GM23338 (cell line): Measurements from ENCODE around the gene GALK1. TPM values are rescaled to one million over a fixed set of nuclear protein-coding genes. Genes with fewer than 3 reads are reported as not detected.

Source experiments
- ATAC-seq: fragments of 200-7000 bp; cut with Tn5 transposase; 3 replicates; pipeline ENCODE4 v1.9.1; 2020
- DNase-seq: peaks from one replicate; pipeline ENCODE4 v3.0.0-alpha.2; 2015; ENCODE audit warnings: low spot score
- H2AFZ ChIP-seq: fragments of 200-600 bp; sonication (generic); 2 replicates; pipeline ENCODE4 v1.8.0; 2016; ENCODE audit warnings: antibody characterized with exemption, mild to moderate bottlenecking, moderate library complexity
- H3F3A ChIP-seq: fragments of 200-600 bp; sonication (generic); replicated peaks from 2 replicates; pipeline ENCODE4 v1.8.0; 2017; ENCODE audit warnings: antibody characterized with exemption, mixed run types, low read depth
- H3K27ac ChIP-seq: fragments of 200-600 bp; sonication (generic); 2 replicates; pipeline ENCODE4 v1.6.1; 2016; ENCODE audit warnings: low read depth
- H3K27me3 ChIP-seq: fragments of 200-600 bp; sonication (generic); 2 replicates; pipeline ENCODE4 v1.8.0; 2016; ENCODE audit warnings: mild to moderate bottlenecking, mixed run types, moderate library complexity; ENCODE audit not compliant: insufficient read depth
- H3K36me3 ChIP-seq: fragments of 200-600 bp; sonication (generic); 2 replicates; pipeline ENCODE4 v1.8.0; 2016; ENCODE audit warnings: mild to moderate bottlenecking; ENCODE audit not compliant: insufficient read depth
- H3K4me1 ChIP-seq: fragments of 200-600 bp; sonication (generic); 2 replicates; pipeline ENCODE4 v1.8.0; 2016; ENCODE audit warnings: mild to moderate bottlenecking, moderate library complexity; ENCODE audit not compliant: insufficient read depth
- H3K4me2 ChIP-seq: fragments of 200-600 bp; sonication (generic); 2 replicates; pipeline ENCODE4 v1.7.1; 2017; ENCODE audit warnings: mixed run types
- H3K4me3 ChIP-seq: fragments of 200-600 bp; sonication (generic); 2 replicates; pipeline ENCODE4 v1.6.1; 2016; ENCODE audit warnings: mixed run types
- H3K79me2 ChIP-seq: fragments of 200-600 bp; sonication (generic); replicated peaks from 2 replicates; pipeline ENCODE4 v1.8.0; 2017; ENCODE audit warnings: mild to moderate bottlenecking; ENCODE audit not compliant: insufficient read depth
- H3K9me2 ChIP-seq: fragments of 200-600 bp; sonication (generic); 2 replicates; pipeline ENCODE4 v1.8.0; 2017; ENCODE audit not compliant: insufficient read depth
- H4K20me1 ChIP-seq: fragments of 200-600 bp; sonication (generic); replicated peaks from 2 replicates; pipeline ENCODE4 v1.8.0; 2017; ENCODE audit warnings: mild to moderate bottlenecking; ENCODE audit not compliant: insufficient read depth
- H3K27ac Mint-ChIP-seq: 2 replicates; pipeline ENCODE4 v1.8.0; 2020; ENCODE audit warnings: inconsistent platforms, mild to moderate bottlenecking, moderate library complexity, mixed read lengths
- H3K27me3 Mint-ChIP-seq: 3 replicates; pipeline ENCODE4 v1.8.0; 2022; ENCODE audit warnings: low read depth, mild to moderate bottlenecking, moderate library complexity, mixed read lengths, inconsistent platforms; ENCODE audit not compliant: insufficient read depth, poor library complexity
- H3K36me3 Mint-ChIP-seq: 3 replicates; pipeline ENCODE4 v1.8.0; 2021; ENCODE audit warnings: low read depth, mild to moderate bottlenecking, inconsistent platforms, moderate library complexity, mixed read lengths
- H3K4me1 Mint-ChIP-seq: 3 replicates; pipeline ENCODE4 v1.8.0; 2020; ENCODE audit warnings: mild to moderate bottlenecking, inconsistent platforms, mixed read lengths
- H3K4me3 Mint-ChIP-seq: 3 replicates; pipeline ENCODE4 v1.8.0; 2021; ENCODE audit warnings: moderate library complexity, mild to moderate bottlenecking, inconsistent platforms, mixed read lengths
- H3K9me3 Mint-ChIP-seq: 3 replicates; pipeline ENCODE4 v1.8.0; 2020; ENCODE audit warnings: moderate library complexity, mild to moderate bottlenecking, inconsistent platforms, mixed read lengths
- CREB1 ChIP-seq: fragments of 250-450 bp; sonication (Bioruptor Pico); IDR thresholded peaks from 2 replicates; pipeline ENCODE4 v1.5.0; 2020; ENCODE audit warnings: low read depth, mild to moderate bottlenecking, moderate library complexity
- ETS1 ChIP-seq: IDR thresholded peaks from 2 replicates; pipeline ENCODE4 v1.6.1; 2016; ENCODE audit warnings: antibody characterized with exemption
- EZH2 ChIP-seq: fragments of 200-600 bp; sonication (generic); IDR thresholded peaks from one replicate; pipeline ENCODE4 v1.8.0; 2017; ENCODE audit warnings: antibody characterized with exemption, mild to moderate bottlenecking, low read depth; ENCODE audit not compliant: unreplicated experiment
- EZH2phosphoT487 ChIP-seq: fragments of 200-600 bp; sonication (generic); IDR thresholded peaks from one replicate; pipeline ENCODE4 v1.8.1; 2018; ENCODE audit warnings: antibody characterized with exemption; ENCODE audit not compliant: unreplicated experiment
- JUNB ChIP-seq: IDR thresholded peaks from one replicate; pipeline ENCODE4 v1.6.1; 2016; ENCODE audit warnings: antibody characterized with exemption; ENCODE audit not compliant: unreplicated experiment
- POLR2AphosphoS5 ChIP-seq: IDR thresholded peaks from 2 replicates; pipeline ENCODE4 v1.6.1; 2016; ENCODE audit warnings: antibody characterized with exemption, low read depth
- STAT1 ChIP-seq: IDR thresholded peaks from one replicate; pipeline ENCODE4 v1.6.1; 2016; ENCODE audit warnings: antibody characterized with exemption; ENCODE audit not compliant: unreplicated experiment
- ZNF331 ChIP-seq: fragments of 250-450 bp; sonication (Bioruptor Pico); IDR thresholded peaks from 2 replicates; pipeline ENCODE4 v1.5.0; 2020; ENCODE audit warnings: low read depth, mild to moderate bottlenecking, moderate library complexity
- polyA plus RNA-seq: library from polyadenylated mRNA; unstranded; fragments of >200 nt; fragmentation: Nextera tagmentation; extraction: Ambion mirVana; gene quantifications from 2 replicates; pipeline ENCODE4 v1.2.1, GENCODE V29; 2016
- total RNA-seq: library from RNA; depleted of rRNA; stranded (reverse); fragments of >200 nt; shearing (Covaris generic); gene quantifications from 2 replicates; pipeline ENCODE4 v1.2.3, GENCODE V29; 2014
- TF ChIP-seq, protein P1 (sequence below), 2 experiments: fragments of 200-600 bp in 1 of 2; sonication (generic) in 1 of 2; conservative IDR thresholded peaks; 2 replicates each; pipeline versions ENCODE4 v1.5.1 to v1.6.1; 2016 to 2017; ENCODE audit warnings: antibody characterized with exemption in 2 of 2, low read depth in 2 of 2, mild to moderate bottlenecking in 2 of 2, moderate library complexity in 1 of 2
- TF ChIP-seq, protein P2 (sequence below): IDR thresholded peaks from one replicate; pipeline ENCODE4 v1.6.1; 2018; ENCODE audit warnings: antibody characterized with exemption; ENCODE audit not compliant: unreplicated experiment
- TF ChIP-seq, protein P3 (sequence below): fragments of 250-450 bp; sonication (Bioruptor Pico); IDR thresholded peaks from 2 replicates; pipeline ENCODE4 v1.5.0; 2020; ENCODE audit warnings: mild to moderate bottlenecking, moderate library complexity

Gene GALK1
- total and polyA plus RNA-seq, 2 experiments from 2014 or later = 30.5 to 31.7 TPM

- Mint-ChIP-seq H3K27ac (no peak overlapping the region), H3K4me3 (no peak overlapping the region), H3K4me1 (no peaks in the 10 kb centered on the region), H3K9me3 (no peaks in the 10 kb centered on the region; the same call in 2 of the 3 replicates), H3K27me3 (peaks cover 15% of the 10 kb centered on the region), H3K36me3 (peaks cover 22% of the 10 kb centered on the region)
- Histone ChIP-seq H4K20me1 (peaks cover 5% of the 10 kb centered on the region), H2AFZ (no peak overlapping the region), H3K79me2 (peaks cover 18% of the 10 kb centered on the region), H3K27ac (no peak overlapping the region), H3K4me2 (no peak overlapping the region), H3K27me3 (no peaks in the 10 kb centered on the region), H3K36me3 (no peaks in the 10 kb centered on the region), H3K9me2 (no peaks in the 10 kb centered on the region), H3K4me1 (no peaks in the 10 kb centered on the region), H3F3A (no peaks in the 10 kb centered on the region; the same call in 1 of the 2 replicates), H3K4me3 (no peak overlapping the region)
- TF ChIP-seq EZH2phosphoT487 = no peak
- no peak for TF ChIP-seq EZH2
- TF ChIP-seq STAT1 = no peak
- TF ChIP-seq ZNF331 (CRISPR knock-in tag) = no peak
- no peak for TF ChIP-seq CREB1 (CRISPR knock-in tag)
- TF ChIP-seq, protein P1, sequence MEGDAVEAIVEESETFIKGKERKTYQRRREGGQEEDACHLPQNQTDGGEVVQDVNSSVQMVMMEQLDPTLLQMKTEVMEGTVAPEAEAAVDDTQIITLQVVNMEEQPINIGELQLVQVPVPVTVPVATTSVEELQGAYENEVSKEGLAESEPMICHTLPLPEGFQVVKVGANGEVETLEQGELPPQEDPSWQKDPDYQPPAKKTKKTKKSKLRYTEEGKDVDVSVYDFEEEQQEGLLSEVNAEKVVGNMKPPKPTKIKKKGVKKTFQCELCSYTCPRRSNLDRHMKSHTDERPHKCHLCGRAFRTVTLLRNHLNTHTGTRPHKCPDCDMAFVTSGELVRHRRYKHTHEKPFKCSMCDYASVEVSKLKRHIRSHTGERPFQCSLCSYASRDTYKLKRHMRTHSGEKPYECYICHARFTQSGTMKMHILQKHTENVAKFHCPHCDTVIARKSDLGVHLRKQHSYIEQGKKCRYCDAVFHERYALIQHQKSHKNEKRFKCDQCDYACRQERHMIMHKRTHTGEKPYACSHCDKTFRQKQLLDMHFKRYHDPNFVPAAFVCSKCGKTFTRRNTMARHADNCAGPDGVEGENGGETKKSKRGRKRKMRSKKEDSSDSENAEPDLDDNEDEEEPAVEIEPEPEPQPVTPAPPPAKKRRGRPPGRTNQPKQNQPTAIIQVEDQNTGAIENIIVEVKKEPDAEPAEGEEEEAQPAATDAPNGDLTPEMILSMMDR (conservative IDR thresholded peaks at IDR 0.05; ENCODE audit: low read depth in 2 of 2) = no peak
- TF ChIP-seq, protein P2, sequence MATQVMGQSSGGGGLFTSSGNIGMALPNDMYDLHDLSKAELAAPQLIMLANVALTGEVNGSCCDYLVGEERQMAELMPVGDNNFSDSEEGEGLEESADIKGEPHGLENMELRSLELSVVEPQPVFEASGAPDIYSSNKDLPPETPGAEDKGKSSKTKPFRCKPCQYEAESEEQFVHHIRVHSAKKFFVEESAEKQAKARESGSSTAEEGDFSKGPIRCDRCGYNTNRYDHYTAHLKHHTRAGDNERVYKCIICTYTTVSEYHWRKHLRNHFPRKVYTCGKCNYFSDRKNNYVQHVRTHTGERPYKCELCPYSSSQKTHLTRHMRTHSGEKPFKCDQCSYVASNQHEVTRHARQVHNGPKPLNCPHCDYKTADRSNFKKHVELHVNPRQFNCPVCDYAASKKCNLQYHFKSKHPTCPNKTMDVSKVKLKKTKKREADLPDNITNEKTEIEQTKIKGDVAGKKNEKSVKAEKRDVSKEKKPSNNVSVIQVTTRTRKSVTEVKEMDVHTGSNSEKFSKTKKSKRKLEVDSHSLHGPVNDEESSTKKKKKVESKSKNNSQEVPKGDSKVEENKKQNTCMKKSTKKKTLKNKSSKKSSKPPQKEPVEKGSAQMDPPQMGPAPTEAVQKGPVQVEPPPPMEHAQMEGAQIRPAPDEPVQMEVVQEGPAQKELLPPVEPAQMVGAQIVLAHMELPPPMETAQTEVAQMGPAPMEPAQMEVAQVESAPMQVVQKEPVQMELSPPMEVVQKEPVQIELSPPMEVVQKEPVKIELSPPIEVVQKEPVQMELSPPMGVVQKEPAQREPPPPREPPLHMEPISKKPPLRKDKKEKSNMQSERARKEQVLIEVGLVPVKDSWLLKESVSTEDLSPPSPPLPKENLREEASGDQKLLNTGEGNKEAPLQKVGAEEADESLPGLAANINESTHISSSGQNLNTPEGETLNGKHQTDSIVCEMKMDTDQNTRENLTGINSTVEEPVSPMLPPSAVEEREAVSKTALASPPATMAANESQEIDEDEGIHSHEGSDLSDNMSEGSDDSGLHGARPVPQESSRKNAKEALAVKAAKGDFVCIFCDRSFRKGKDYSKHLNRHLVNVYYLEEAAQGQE = no peak
- TF ChIP-seq POLR2AphosphoS5 = no peak
- no peak for TF ChIP-seq JUNB
- no peak for TF ChIP-seq ETS1
- TF ChIP-seq, protein P3, sequence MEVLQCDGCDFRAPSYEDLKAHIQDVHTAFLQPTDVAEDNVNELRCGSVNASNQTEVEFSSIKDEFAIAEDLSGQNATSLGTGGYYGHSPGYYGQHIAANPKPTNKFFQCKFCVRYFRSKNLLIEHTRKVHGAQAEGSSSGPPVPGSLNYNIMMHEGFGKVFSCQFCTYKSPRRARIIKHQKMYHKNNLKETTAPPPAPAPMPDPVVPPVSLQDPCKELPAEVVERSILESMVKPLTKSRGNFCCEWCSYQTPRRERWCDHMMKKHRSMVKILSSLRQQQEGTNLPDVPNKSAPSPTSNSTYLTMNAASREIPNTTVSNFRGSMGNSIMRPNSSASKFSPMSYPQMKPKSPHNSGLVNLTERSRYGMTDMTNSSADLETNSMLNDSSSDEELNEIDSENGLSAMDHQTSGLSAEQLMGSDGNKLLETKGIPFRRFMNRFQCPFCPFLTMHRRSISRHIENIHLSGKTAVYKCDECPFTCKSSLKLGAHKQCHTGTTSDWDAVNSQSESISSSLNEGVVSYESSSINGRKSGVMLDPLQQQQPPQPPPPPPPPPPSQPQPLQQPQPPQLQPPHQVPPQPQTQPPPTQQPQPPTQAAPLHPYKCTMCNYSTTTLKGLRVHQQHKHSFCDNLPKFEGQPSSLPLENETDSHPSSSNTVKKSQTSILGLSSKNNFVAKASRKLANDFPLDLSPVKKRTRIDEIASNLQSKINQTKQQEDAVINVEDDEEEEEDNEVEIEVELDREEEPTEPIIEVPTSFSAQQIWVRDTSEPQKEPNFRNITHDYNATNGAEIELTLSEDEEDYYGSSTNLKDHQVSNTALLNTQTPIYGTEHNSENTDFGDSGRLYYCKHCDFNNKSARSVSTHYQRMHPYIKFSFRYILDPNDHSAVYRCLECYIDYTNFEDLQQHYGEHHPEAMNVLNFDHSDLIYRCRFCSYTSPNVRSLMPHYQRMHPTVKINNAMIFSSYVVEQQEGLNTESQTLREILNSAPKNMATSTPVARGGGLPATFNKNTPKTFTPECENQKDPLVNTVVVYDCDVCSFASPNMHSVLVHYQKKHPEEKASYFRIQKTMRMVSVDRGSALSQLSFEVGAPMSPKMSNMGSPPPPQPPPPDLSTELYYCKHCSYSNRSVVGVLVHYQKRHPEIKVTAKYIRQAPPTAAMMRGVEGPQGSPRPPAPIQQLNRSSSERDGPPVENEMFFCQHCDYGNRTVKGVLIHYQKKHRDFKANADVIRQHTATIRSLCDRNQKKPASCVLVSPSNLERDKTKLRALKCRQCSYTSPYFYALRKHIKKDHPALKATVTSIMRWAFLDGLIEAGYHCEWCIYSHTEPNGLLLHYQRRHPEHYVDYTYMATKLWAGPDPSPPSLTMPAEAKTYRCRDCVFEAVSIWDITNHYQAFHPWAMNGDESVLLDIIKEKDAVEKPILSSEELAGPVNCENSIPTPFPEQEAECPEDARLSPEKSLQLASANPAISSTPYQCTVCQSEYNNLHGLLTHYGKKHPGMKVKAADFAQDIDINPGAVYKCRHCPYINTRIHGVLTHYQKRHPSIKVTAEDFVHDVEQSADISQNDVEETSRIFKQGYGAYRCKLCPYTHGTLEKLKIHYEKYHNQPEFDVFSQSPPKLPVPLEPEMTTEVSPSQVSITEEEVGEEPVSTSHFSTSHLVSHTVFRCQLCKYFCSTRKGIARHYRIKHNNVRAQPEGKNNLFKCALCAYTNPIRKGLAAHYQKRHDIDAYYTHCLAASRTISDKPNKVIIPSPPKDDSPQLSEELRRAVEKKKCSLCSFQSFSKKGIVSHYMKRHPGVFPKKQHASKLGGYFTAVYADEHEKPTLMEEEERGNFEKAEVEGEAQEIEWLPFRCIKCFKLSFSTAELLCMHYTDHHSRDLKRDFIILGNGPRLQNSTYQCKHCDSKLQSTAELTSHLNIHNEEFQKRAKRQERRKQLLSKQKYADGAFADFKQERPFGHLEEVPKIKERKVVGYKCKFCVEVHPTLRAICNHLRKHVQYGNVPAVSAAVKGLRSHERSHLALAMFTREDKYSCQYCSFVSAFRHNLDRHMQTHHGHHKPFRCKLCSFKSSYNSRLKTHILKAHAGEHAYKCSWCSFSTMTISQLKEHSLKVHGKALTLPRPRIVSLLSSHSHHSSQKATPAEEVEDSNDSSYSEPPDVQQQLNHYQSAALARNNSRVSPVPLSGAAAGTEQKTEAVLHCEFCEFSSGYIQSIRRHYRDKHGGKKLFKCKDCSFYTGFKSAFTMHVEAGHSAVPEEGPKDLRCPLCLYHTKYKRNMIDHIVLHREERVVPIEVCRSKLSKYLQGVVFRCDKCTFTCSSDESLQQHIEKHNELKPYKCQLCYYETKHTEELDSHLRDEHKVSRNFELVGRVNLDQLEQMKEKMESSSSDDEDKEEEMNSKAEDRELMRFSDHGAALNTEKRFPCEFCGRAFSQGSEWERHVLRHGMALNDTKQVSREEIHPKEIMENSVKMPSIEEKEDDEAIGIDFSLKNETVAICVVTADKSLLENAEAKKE = no peak
- ATAC-seq (no peak), DNase-seq (no peak)
Measured at GRCh38 chr17:75809631-75810111, 44.7 kb upstream of the GALK1 start.
